GM12878 (cell line): Measurements from ENCODE around the gene NME7. TPM values are rescaled to one million over a fixed set of nuclear protein-coding genes. Genes with fewer than 3 reads are reported as not detected.
A peak's percentile ranks its signal among the peaks of the same experiment; 100 is the strongest.

Experiments
- BCL11A ChIP-seq: IDR thresholded peaks from 2 replicates; pipeline ENCODE4 v1.6.1; 2011; ENCODE audit warnings: low read depth, low read length
- BHLHE40 ChIP-seq, 2 experiments: fragments of 450-650 bp in 1 of 2; IDR thresholded peaks; 2 replicates each; pipeline ENCODE4 v1.6.1; 2011 to 2017; ENCODE audit warnings: low read depth in 2 of 2, borderline replicate concordance in 1 of 2, improper control_type of control experiment in 1 of 2, low read length in 1 of 2, mild to moderate bottlenecking in 1 of 2
- CHD4 ChIP-seq: fragments of 200-600 bp; sonication (generic); IDR thresholded peaks from 2 replicates; pipeline ENCODE4 v1.6.1; 2016; ENCODE audit warnings: mild to moderate bottlenecking
- ESRRA ChIP-seq: IDR thresholded peaks from 2 replicates; pipeline ENCODE4 v1.6.1; 2012; ENCODE audit warnings: mild to moderate bottlenecking, low read length, improper control_type of control experiment
- FOXM1 ChIP-seq: IDR thresholded peaks from 2 replicates; pipeline ENCODE4 v1.6.1; 2012; ENCODE audit warnings: low read depth, mild to moderate bottlenecking, inconsistent platforms, low read length, moderate library complexity
- MEF2A ChIP-seq: IDR thresholded peaks from 2 replicates; pipeline ENCODE4 v1.6.1; 2011; ENCODE audit warnings: low read depth, mild to moderate bottlenecking, low read length, moderate library complexity; ENCODE audit not compliant: insufficient read depth
- NR2C1 ChIP-seq: fragments of 450-650 bp; IDR thresholded peaks from 2 replicates; pipeline ENCODE4 v1.6.1; 2017; ENCODE audit warnings: antibody characterized with exemption, mild to moderate bottlenecking, moderate library complexity
- SMAD5 ChIP-seq: IDR thresholded peaks from 2 replicates; pipeline ENCODE4 v1.6.1; 2016; ENCODE audit warnings: antibody characterized with exemption, low read depth
- SREBF2 ChIP-seq: IDR thresholded peaks from 2 replicates; pipeline ENCODE4 v1.6.1; 2012; ENCODE audit warnings: mild to moderate bottlenecking, low read length
- STAT3 ChIP-seq: IDR thresholded peaks from 2 replicates; pipeline ENCODE4 v1.6.1; 2011; ENCODE audit warnings: low read depth, low read length, improper control_type of control experiment
- ZNF207 ChIP-seq: fragments of 450-650 bp; IDR thresholded peaks from 2 replicates; pipeline ENCODE4 v1.6.1; 2014; ENCODE audit warnings: antibody characterized with exemption, mild to moderate bottlenecking, borderline replicate concordance
- ZNF274 ChIP-seq: IDR thresholded peaks from one replicate; pipeline ENCODE4 v1.8.0; 2011; ENCODE audit not compliant: insufficient read length, insufficient read depth
- ZNF622 ChIP-seq: fragments of 450-650 bp; IDR thresholded peaks from 2 replicates; pipeline ENCODE4 v1.6.1; 2017; ENCODE audit warnings: mild to moderate bottlenecking, inconsistent platforms
- polyA plus RNA-seq, 11 experiments: library from polyadenylated mRNA; depleted of rRNA in 4 of 11; unstranded in 6 of 11; stranded (reverse) in 5 of 11; fragments of >200 nt; fragmentation: Nextera tagmentation in 4 of 11; fragmentation: Illumina TruSeq in 1 of 11; extraction: Ambion mirVana in 4 of 11; extraction: Trizol in 1 of 11; gene quantifications; 1 replicate in 1 of 11; 2 replicates in 10 of 11; pipeline versions ENCODE4 v1.2.1 to v1.2.3, GENCODE V29; 2011 to 2016; ENCODE audit warnings: inconsistent platforms in 2 of 11, missing spikeins in 2 of 11, low read depth in 1 of 11
- total RNA-seq, 4 experiments: library from RNA; depleted of rRNA in 3 of 4; stranded (reverse); fragments of >200 nt in 3 of 4; fragmentation: Illumina TruSeq in 1 of 4; extraction: Trizol in 1 of 4; gene quantifications; 2 replicates each; pipeline versions ENCODE4 v1.2.1 to v1.2.3, GENCODE V29; 2013 to 2021
- TF ChIP-seq, protein P1 (sequence below): IDR thresholded peaks from 2 replicates; pipeline ENCODE4 v1.6.1; 2012; ENCODE audit warnings: improper control_type of control experiment, low read depth, low read length; ENCODE audit not compliant: insufficient replicate concordance
- TF ChIP-seq, protein P2 (sequence below): fragments of 450-650 bp; IDR thresholded peaks from 2 replicates; pipeline ENCODE4 v1.6.1; 2017; ENCODE audit warnings: low read depth, mild to moderate bottlenecking, moderate library complexity
- TF ChIP-seq, protein P3 (sequence below): fragments of 450-650 bp; IDR thresholded peaks from 2 replicates; pipeline ENCODE4 v1.6.1; 2018; ENCODE audit warnings: mild to moderate bottlenecking, low read depth, moderate library complexity; ENCODE audit not compliant: partially characterized antibody
- TF ChIP-seq, protein P4 (sequence below): fragments of 450-650 bp; IDR thresholded peaks from 2 replicates; pipeline ENCODE4 v1.6.1; 2014; ENCODE audit warnings: mild to moderate bottlenecking

The NME7 gene
- total and polyA plus RNA-seq, 10 of the 15 experiments (the other 5 are each of a cell fraction or from before 2014, with no cell fraction given): 1.5 to 15.6 (median 7.2) TPM

DNA sequence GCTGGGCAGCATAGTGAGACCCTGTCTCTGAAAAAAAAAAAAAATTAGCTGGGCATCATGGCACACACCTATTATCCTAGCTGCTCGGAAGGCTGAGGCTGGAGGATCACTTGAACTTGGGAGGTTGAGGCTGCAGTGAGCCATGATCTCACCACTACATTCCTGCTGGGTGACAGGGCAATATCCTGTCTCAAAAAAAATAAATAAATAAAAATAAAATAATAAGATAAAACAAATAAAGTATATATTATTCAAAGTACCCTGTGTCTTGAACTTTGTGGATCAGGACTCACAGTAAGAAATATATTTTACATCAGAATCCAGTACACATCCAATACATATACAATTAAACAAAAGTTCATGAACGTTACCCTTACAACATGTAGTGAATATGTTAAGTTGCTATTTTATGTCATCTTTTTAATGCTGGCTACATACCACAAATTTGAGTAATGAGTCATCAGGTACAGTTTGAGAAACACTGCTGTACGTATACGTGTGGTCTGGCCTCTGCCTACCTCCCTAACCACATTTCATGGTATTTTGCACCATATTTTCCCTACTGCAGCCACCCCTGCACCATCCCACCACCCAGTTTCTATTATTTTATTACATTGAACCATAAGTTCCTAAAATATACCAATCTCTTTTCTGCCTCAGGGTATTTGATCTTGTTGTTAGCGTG, 4.4 kb downstream of the NME7 start (continued):
- TF ChIP-seq, protein P1, sequence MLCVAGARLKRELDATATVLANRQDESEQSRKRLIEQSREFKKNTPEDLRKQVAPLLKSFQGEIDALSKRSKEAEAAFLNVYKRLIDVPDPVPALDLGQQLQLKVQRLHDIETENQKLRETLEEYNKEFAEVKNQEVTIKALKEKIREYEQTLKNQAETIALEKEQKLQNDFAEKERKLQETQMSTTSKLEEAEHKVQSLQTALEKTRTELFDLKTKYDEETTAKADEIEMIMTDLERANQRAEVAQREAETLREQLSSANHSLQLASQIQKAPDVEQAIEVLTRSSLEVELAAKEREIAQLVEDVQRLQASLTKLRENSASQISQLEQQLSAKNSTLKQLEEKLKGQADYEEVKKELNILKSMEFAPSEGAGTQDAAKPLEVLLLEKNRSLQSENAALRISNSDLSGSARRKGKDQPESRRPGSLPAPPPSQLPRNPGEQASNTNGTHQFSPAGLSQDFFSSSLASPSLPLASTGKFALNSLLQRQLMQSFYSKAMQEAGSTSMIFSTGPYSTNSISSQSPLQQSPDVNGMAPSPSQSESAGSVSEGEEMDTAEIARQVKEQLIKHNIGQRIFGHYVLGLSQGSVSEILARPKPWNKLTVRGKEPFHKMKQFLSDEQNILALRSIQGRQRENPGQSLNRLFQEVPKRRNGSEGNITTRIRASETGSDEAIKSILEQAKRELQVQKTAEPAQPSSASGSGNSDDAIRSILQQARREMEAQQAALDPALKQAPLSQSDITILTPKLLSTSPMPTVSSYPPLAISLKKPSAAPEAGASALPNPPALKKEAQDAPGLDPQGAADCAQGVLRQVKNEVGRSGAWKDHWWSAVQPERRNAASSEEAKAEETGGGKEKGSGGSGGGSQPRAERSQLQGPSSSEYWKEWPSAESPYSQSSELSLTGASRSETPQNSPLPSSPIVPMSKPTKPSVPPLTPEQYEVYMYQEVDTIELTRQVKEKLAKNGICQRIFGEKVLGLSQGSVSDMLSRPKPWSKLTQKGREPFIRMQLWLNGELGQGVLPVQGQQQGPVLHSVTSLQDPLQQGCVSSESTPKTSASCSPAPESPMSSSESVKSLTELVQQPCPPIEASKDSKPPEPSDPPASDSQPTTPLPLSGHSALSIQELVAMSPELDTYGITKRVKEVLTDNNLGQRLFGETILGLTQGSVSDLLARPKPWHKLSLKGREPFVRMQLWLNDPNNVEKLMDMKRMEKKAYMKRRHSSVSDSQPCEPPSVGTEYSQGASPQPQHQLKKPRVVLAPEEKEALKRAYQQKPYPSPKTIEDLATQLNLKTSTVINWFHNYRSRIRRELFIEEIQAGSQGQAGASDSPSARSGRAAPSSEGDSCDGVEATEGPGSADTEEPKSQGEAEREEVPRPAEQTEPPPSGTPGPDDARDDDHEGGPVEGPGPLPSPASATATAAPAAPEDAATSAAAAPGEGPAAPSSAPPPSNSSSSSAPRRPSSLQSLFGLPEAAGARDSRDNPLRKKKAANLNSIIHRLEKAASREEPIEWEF: no peak
- TF ChIP-seq STAT3 (no peak), BCL11A (peak; percentile 73), CHD4 (no peak), SREBF2 (no peak), NR2C1 (no peak), ZNF274 (no peak), ZNF207 (no peak), MEF2A (peak; percentile 56; the same call in 1 of the 2 replicates), ZNF622 (no peak), SMAD5 (no peak), FOXM1 (peak; percentile 39; the same call in 1 of the 2 replicates), BHLHE40 (IDR thresholded peaks at IDR 0.05; ENCODE audit: borderline replicate concordance in 1 of 2, low read depth in 2 of 2, low read length in 1 of 2) (peak in 1 of 2 experiments; percentile 22; a peak in 1 of 4 replicates), ESRRA (no peak)
- TF ChIP-seq, protein P2, sequence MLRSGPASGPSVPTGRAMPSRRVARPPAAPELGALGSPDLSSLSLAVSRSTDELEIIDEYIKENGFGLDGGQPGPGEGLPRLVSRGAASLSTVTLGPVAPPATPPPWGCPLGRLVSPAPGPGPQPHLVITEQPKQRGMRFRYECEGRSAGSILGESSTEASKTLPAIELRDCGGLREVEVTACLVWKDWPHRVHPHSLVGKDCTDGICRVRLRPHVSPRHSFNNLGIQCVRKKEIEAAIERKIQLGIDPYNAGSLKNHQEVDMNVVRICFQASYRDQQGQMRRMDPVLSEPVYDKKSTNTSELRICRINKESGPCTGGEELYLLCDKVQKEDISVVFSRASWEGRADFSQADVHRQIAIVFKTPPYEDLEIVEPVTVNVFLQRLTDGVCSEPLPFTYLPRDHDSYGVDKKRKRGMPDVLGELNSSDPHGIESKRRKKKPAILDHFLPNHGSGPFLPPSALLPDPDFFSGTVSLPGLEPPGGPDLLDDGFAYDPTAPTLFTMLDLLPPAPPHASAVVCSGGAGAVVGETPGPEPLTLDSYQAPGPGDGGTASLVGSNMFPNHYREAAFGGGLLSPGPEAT: no peak
- TF ChIP-seq, protein P3, sequence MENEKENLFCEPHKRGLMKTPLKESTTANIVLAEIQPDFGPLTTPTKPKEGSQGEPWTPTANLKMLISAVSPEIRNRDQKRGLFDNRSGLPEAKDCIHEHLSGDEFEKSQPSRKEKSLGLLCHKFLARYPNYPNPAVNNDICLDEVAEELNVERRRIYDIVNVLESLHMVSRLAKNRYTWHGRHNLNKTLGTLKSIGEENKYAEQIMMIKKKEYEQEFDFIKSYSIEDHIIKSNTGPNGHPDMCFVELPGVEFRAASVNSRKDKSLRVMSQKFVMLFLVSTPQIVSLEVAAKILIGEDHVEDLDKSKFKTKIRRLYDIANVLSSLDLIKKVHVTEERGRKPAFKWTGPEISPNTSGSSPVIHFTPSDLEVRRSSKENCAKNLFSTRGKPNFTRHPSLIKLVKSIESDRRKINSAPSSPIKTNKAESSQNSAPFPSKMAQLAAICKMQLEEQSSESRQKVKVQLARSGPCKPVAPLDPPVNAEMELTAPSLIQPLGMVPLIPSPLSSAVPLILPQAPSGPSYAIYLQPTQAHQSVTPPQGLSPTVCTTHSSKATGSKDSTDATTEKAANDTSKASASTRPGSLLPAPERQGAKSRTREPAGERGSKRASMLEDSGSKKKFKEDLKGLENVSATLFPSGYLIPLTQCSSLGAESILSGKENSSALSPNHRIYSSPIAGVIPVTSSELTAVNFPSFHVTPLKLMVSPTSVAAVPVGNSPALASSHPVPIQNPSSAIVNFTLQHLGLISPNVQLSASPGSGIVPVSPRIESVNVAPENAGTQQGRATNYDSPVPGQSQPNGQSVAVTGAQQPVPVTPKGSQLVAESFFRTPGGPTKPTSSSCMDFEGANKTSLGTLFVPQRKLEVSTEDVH: no peak
- TF ChIP-seq, protein P4, sequence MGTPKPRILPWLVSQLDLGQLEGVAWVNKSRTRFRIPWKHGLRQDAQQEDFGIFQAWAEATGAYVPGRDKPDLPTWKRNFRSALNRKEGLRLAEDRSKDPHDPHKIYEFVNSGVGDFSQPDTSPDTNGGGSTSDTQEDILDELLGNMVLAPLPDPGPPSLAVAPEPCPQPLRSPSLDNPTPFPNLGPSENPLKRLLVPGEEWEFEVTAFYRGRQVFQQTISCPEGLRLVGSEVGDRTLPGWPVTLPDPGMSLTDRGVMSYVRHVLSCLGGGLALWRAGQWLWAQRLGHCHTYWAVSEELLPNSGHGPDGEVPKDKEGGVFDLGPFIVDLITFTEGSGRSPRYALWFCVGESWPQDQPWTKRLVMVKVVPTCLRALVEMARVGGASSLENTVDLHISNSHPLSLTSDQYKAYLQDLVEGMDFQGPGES: no peak
